Measurements from ENCODE around the gene GTF2H1. TPM values are rescaled to one million over a fixed set of nuclear protein-coding genes. Genes with fewer than 3 reads are reported as not detected.

The GTF2H1 gene
- total RNA-seq, 1 experiment from 2014 or later, result 89.1 TPM

- H3K4me3 ChIP-seq, result peak overlapping the region; percentile 6; the same call in 1 of the 2 replicates
- POLR2A ChIA-PET (ENCODE audit: unreplicated experiment), result no interaction called here
Measured at GRCh38 chr11:18329196-18329870, 7.0 kb downstream of the GTF2H1 start.

GRCh38 chr11:18330921-18331320 is 8.6 kb downstream of the GTF2H1 start:
- no TSS peak for BruUV-seq (replicated peaks)
- no peaks in the 10 kb centered on the region for H3K27me3 ChIP-seq (ENCODE audit: insufficient read depth, low read depth)
- H3F3A ChIP-seq (ENCODE audit: insufficient read depth, low read depth), result peaks cover 20% of the 10 kb centered on the region
- H3K4me3 ChIP-seq, result no peak overlapping the region
- peaks cover 75% of the 10 kb centered on the region for H3K79me2 ChIP-seq (ENCODE audit: low read depth)
- no peak for DNase-seq
- POLR2A ChIA-PET (ENCODE audit: unreplicated experiment), result no interaction called here
- CTCF ChIA-PET, result no interaction called here
- H3K36me3 ChIP-seq (ENCODE audit: low read depth), result peaks cover 56% of the 10 kb centered on the region
- H3K4me1 ChIP-seq (replicated peaks; ENCODE audit: insufficient read depth), result peaks cover 17% of the 10 kb centered on the region
- H4K20me1 ChIP-seq (ENCODE audit: insufficient read depth), result no peaks in the 10 kb centered on the region
- no peaks in the 10 kb centered on the region for H3K9me3 ChIP-seq (ENCODE audit: insufficient read depth, low read depth)
- intact Hi-C loops (cut with micrococcal nuclease; ENCODE audit: unreplicated experiment), result no loop called here
- no peaks in the 10 kb centered on the region for H3K9me2 ChIP-seq (ENCODE audit: insufficient read depth)
- H3K4me2 ChIP-seq, result no peak overlapping the region
- no peak for TF ChIP-seq EZH2 (IDR thresholded peaks at IDR 0.05; ENCODE audit: low read depth)
- TF ChIP-seq CTCF (conservative IDR thresholded peaks at IDR 0.05), result no peak
- H3K27ac ChIP-seq, result no peak overlapping the region
- H2AFZ ChIP-seq, result no peak overlapping the region

More at GRCh38 chr11:18329196-18329870, 7.0 kb downstream of the GTF2H1 start:
- CTCF ChIA-PET, result no interaction called here
- Histone ChIP-seq H3K79me2 (ENCODE audit: low read depth) (peaks cover 88% of the 10 kb centered on the region), H3K36me3 (ENCODE audit: low read depth) (peaks cover 59% of the 10 kb centered on the region), H3K27me3 (ENCODE audit: insufficient read depth, low read depth) (no peaks in the 10 kb centered on the region), H3K27ac (peak overlapping the region; percentile 90), H3K9me2 (ENCODE audit: insufficient read depth) (no peaks in the 10 kb centered on the region), H3K4me2 (peak overlapping the region; percentile 71), H3K4me1 (replicated peaks; ENCODE audit: insufficient read depth) (peaks cover 31% of the 10 kb centered on the region), H3F3A (ENCODE audit: insufficient read depth, low read depth) (peaks cover 25% of the 10 kb centered on the region), H4K20me1 (ENCODE audit: insufficient read depth) (peaks cover 8% of the 10 kb centered on the region; the same call in 1 of the 2 replicates), H3K9me3 (ENCODE audit: insufficient read depth, low read depth) (no peaks in the 10 kb centered on the region), H2AFZ (no peak overlapping the region)
- intact Hi-C loops (cut with micrococcal nuclease; ENCODE audit: unreplicated experiment), result no loop called here
- no TSS peak for BruUV-seq (replicated peaks)
- TF ChIP-seq CTCF (conservative IDR thresholded peaks at IDR 0.05), result no peak
- TF ChIP-seq EZH2 (IDR thresholded peaks at IDR 0.05; ENCODE audit: low read depth), result no peak
- peak; percentile 25 to 67 for DNase-seq

- Histone ChIP-seq H3K4me1 (replicated peaks; ENCODE audit: insufficient read depth) (peaks cover 17% of the 10 kb centered on the region), H2AFZ (no peak overlapping the region), H3K4me3 (no peak overlapping the region), H3K36me3 (ENCODE audit: low read depth) (peaks cover 52% of the 10 kb centered on the region), H3F3A (ENCODE audit: insufficient read depth, low read depth) (peaks cover 8% of the 10 kb centered on the region), H3K27ac (0 out of 2 replicates have a peak overlapping the region, but pooled peaks have one; percentile 6), H3K27me3 (ENCODE audit: insufficient read depth, low read depth) (no peaks in the 10 kb centered on the region), H4K20me1 (ENCODE audit: insufficient read depth) (peaks cover 4% of the 10 kb centered on the region; the same call in 1 of the 2 replicates), H3K9me2 (ENCODE audit: insufficient read depth) (no peaks in the 10 kb centered on the region), H3K4me2 (no peak overlapping the region), H3K79me2 (ENCODE audit: low read depth) (peaks cover 61% of the 10 kb centered on the region), H3K9me3 (ENCODE audit: insufficient read depth, low read depth) (no peaks in the 10 kb centered on the region)
- intact Hi-C loops (cut with micrococcal nuclease; ENCODE audit: unreplicated experiment), result no loop called here
- no peak for DNase-seq
- TF ChIP-seq CTCF (conservative IDR thresholded peaks at IDR 0.05) (no peak), EZH2 (IDR thresholded peaks at IDR 0.05; ENCODE audit: low read depth) (no peak)
- CTCF ChIA-PET, result no interaction called here
- no TSS peak for BruUV-seq (replicated peaks)
- POLR2A ChIA-PET (ENCODE audit: unreplicated experiment), result no interaction called here
Measured at GRCh38 chr11:18332302-18332701, 9.9 kb downstream of the GTF2H1 start.
